Islet of Langerhans (tissue), 1 donor: ENCODE measurements around the gene TUBGCP6.
"Not testable (repeated sequence)": the region's sequence is repeated elsewhere in the genome, so short reads cannot be mapped to it uniquely, and the experiment has no call there.

ENCODE experiments used
- FAIRE-seq: peaks from one replicate; lab custom pipeline; 2011; peaks lifted over from hg19 to GRCh38; lab: Jason Lieb, UNC

The TUBGCP6 gene

DNA sequence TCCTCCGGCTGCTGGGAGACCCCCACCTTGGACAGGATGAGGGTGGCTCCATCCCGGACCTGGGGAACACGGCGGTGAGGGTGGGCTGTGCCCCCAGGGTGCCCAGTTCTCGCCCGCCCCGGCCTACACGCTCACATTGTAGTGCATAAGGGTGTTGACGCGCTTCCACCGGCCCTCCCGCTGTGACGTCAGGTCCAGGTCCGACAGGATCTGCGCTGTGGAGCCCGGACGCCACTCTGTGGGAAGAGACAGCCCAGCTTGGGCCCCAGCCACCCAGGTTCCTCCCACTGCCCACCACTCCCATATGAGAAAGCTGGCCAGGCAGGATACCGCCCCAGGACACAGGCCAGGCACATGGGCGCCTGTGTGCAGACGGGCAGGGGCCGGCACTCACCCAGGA, 33.6 kb upstream of the TUBGCP6 start:
- FAIRE-seq, result no peak

DNA sequence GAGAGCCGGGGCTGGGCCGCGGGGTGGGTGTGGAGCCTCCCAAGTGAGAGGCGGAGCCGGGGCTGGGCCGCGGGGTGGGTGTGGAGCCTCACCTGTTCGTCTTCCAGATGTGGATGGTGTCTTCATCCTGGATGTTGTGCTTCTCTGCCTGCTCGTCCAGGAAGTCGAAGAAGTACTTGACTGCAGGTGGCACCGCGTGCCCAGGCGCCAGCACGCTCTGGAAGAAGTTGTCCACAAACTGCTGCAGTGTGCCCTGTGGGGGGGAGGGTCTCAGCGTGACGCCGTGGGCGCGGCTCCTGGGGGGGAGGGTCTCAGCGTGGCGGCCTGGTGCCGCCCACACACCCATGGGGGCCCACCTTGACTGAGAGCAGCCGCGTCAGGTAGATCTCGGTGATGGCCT, 32.9 kb upstream of the TUBGCP6 start:
- FAIRE-seq, result no peak

DNA sequence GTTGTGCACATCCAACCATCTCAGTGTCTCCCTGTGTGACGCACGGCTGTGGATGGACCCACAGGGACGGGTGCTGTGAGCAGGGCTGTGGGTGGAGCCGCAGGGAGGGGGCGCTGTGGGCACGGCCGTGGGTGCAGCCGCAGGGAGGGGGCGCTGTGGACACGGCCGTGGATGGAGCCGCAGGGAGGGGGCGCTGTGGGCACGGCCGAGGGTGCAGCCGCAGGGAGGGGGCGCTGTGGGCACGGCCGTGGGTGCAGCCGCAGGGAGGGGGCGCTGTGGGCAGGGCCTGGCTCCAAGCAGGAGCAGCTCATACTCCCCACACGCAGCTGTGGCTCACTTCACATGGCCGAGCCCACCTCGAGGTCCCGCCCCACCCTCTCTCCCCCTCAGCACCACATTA, 31.3 kb upstream of the TUBGCP6 start:
- FAIRE-seq, result no peak

DNA sequence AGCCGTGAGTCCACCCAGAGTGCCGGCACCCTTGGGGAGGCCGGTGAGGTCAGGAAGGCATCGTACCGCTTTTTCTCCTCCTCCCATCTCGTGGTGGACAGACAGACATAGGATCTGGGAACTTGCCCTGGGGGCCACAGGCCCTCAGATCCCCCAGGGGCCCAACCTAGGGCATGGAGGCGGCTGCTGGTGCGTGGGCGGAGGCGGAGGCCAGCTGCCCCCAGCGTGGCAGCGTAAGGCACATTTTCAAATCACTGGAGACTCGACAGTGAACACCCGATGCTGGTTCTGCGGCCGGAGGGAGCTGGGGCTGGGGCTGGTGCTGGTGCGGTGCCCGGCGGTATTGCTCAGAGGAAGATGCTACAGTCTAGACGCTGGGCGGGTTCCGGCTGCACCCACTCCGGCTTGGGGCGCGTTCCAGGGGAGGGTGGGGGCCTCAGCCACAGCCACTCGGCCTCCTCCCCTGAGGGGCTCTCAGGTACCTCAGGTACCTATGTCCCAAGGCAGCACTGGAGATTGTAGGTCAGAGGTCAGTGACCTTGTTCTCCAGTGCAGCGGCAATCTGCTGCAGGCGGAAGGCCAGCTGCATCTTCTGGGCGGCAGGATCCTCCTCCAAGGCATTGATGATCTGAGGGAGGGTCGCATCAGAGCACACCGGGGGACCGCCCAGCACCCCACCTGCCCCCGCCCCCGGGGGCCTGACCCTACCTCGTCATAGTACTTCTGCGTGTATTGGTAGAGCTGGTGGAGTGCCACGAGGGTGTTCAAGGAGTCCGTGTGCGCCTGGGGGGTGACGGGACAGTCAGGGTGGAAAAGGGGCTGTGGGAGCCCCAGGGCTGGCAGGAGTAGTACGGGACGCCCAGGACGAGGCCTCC, 30.6 kb upstream of the TUBGCP6 start:
- FAIRE-seq, result no peak

DNA sequence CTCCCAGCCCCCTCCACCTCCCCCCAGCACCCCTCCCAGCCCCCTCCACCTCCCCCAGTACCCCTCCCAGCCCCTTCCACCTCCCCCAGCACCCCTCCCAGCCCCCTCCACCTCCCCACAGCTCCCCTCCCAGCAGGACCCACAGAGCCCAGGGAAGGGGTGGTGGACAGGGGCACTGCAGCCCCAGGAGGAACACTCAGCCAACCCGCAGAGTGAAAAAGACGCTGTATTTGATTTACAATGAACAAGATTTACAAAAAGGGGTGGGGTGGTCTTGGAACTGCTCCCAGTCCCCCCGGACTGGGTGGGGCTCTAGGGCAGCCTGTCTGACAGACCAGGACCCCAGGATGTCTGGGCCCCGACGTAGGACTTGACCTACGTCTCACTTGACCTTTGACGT, 29.9 kb upstream of the TUBGCP6 start:
- no peak for FAIRE-seq

DNA sequence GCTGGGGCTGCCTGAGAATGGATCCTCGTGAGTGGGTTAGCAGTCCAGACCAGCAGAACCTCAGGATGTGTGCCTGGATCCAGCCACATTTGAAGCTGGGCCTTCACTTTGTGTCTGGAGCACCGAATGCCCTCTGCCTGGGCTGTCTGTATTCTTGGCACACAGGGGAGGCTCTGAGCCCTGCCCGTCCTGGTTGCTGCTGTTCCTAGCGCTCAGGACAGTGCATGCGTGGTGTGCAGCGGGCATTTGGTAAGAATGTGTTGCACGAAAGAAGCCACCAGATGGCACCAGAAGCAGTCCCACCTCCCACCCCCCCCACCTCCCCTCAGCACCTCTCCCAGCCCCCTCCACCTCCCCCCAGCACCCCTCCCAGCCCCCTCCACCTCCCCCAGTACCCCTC, 29.5 kb upstream of the TUBGCP6 start:
- FAIRE-seq, result no peak

DNA sequence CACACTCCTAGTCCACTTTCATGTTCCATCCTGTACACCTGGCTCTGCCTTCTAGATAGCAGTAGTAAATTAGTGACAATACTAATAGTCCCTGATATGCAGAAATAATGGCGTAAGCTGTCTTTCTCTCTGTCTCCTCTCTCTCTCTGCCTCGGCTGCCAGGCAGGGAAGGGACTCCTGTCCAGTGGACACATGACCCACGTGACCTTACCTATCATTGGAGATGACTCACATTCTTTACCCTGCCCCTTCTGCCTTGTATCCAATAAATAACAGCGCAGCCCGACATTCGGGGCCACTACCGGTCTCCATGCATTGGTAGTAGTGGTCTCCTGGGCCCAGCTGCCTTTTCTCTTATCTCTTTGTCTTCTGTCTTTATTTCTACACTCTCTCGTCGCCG, 29.0 kb upstream of the TUBGCP6 start:
- not testable (repeated sequence) for FAIRE-seq

DNA sequence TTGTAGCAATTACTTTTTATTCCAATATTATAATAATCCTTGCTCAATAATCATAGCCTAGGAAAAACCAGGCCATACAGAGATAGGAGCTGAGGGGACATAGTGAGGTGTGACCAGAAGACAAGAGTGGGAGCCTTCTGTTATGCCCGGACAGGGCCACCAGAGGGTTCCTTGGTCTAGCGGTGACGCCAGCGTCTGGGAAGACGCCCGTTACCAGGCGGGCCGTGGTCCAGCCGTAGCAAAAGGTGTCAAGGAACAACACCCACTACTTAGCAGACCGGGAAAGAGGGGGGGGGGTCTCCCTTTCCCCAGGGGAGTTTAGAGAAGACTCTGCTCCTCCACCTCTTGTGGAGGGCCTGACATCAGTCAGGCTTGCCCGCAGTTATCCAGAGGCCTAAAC, 28.5 kb upstream of the TUBGCP6 start:
- not testable (repeated sequence) for FAIRE-seq

DNA sequence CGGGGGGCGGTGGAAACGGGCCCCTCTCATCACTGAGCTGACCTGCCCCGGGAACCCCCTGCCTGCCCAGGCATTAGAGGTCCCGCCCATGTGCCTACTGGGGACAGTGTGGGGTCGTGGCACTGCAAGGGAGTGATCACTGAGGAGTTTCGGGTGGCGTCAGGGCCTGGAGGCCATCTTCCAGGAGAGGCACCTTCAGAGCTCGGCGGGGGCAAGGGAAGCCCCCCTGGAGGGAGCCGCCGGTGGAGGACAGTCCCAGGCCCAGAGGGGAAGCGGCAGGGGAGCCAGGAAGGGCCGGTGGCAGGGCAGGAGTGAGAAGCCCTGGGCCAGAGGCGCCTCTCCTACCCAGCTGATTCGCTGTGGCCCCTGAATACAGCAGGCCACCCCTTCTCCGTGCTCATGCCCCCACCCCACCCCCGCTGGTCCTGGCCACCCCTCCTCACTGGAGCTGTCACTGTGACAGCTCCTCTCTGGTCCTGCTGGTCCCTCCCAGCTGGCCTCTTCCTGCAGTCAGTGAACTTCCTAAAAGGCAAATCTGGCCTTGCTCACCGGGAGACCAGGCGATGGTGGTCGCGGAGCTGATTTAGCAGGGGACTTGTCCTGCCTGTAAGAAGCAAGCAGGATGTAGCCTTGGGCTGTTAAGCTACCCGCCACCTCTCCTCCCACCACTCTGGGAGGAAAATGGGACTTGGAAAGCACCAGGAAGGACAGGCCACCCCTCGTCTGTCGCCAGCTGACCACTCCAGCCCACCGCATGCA, 27.4 kb upstream of the TUBGCP6 start:
- FAIRE-seq, result no peak

DNA sequence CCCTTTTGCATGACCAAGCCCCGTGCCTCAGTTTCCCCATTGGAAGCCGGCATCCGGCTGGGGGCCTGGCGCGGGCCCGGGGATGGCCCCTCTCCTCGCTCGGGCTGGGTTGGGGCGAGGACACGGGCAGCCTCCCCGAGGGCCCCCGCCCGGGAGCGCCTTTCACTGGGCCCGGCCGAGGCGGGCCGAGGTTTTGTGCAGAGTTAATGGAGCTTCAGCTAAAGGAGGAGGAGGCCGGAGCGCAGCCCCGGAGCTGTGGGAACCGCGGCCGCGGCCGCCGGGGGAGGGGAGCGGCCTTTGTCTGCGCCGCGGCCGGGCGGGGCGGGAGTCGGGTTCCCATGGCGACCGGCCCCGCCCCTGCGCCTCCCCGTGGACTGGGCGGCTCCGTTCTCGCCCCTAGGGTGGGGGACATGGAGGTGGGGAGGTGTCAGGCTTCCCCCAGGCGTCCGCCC, 26.7 kb upstream of the TUBGCP6 start:
- no peak for FAIRE-seq

DNA sequence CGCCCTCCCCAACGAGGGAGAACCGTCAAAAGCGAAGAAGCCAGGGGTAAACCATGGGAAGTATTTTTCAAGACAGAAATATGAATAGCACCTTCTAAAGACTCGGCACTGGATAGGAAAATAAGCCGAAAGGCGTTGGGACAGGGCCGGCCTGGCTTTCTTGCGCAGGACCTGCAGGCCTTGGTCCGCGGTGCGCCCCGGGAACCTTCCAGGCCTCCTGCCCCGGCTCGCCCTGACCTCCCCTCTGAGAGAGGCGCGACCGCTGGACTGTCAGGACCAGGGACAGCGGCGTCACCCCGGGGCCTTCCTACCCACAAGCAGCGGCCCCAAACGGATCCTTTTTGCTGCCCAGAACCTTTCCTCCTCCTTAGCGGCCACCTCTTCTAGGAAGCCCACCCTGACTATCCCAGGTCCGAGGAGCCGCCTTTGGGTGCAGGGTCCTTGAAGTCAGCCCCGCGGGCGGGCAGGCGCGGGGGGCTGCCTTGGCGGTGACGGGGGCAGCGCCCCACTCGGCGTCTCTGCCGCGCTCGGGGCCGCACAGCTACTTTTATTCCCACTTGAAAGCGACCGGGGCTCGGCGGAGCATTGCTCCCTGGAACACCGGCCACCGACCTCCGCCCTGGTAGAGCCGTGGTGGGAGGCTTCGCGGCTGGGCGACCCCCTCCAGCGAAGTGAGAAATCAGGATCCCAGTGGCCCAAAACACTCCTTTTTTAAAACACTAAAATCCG, 26.0 kb upstream of the TUBGCP6 start:
- FAIRE-seq, result no peak

DNA sequence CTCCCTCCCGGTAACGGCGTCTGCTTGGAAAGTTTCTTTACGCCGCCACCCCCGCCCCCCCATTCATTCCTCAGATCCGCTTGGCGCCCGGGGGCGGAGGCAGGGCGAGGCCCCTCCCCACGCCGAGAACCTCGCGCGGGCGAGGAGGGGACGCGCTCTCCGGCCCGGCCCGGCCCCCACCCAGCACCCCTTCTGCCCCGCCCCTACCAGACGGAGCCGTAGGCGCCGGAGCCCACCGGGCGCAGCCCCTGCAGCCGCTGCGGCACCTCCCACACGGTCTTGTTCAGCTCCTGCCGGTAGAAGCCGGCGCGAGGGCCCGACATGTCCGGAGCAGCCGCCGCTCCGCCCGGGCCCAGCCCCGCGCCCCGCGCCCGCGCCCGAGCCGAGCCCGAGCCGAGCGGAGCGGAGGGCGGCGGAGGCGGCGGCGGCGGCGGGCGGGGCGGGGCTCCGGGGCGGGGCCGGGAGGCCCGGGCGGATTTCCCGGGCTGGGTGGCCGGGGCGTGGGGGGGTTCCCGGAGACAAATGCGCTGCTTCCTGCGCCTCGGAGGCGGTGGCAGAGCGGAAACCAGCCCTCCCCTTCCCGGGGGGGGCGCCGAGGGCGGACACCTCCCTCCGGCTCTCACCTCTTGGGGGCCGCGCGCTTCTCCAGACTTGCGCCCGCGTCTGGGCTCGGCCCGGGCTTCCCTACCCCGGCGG, 25.3 kb upstream of the TUBGCP6 start, which contains the start of gene MAPK11:
Gene MAPK11, minus strand, starts transcription at position 411 of the 696 bp plus-strand sequence. Its CDS starts 88 bp downstream, at position 323.
- no peak for FAIRE-seq

DNA sequence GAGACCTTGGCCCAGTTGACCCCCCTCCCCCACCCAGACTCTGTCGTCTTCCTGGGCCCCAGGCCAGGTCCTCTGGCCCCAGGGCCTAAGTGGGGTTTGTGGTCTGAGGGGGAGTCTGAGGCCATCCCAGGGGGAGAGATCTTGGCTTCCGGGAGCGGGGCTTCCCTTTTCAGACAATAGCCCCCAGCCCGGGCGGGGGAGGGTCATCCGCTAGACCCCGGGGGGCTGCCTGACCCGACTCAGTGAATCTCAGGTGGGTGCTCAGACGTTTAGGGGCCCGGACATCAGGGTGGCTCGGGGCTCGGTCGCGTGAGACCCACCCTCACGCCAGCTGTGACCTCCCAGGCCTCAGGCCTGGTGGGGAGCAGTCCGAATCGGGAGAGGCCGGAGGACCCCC, 24.7 kb upstream of the TUBGCP6 start:
- FAIRE-seq, result no peak

DNA sequence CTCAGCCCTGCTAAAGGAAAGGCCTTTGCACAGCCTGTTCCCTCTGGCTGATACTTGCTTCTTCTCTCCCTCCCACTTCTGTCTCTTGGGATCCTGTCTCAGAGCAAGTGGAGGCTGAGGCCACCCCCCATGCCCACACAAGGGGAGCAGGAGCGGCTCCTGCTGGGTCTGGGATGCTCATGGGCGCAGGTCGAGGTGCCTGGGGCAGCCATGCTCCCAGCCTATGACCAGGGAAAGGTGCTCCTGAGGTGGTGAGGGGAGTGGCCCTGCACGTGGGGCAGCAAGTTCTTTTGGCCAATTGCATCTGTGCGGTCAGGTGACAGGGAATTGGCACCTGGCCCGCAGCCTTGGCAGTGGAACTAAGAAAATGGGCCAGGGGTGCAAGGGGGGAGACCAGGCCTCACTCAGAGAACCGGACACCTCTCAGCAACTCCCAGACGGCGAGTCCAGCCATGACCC, 23.9 kb upstream of the TUBGCP6 start:
- no peak for FAIRE-seq

DNA sequence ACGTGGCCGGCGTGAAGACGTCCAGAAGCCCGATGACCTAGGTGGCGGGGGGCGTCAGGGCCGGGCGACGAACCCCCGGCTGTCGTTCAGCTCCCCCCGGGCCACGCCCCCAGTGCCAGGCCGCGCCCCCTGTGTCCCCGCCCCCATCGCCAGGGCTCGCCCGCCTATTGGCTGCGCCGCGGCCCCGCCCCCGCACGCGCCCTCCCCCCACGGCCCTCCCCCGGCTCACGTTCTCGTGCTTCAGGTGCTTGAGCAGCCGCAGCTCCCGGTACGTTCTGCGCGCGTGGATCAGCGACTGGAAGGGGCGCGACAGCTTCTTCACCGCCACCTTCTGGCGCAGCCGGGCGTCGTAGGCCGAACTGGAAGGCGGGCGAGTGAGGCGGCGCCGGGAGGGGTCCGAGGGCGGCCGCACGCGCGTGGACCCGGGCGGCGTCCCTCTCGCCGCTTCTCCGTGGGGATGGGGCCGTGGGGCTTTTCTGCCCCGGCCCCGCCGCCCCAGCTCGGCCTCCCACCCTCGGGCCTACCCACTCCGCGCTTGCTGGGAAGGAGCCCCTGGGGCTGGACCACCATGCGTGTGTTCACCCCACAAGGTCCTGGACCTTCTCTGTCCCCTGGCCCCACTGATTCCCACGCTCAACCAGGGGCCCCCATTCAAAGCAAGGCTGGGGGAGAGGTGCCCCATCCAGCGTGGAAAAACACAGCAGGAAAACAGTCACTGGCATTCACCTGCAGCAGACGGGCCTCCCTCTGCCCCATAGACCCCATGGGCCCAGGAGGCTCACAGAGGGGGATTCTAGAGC, 23.0 kb upstream of the TUBGCP6 start:
- FAIRE-seq, result no peak

DNA sequence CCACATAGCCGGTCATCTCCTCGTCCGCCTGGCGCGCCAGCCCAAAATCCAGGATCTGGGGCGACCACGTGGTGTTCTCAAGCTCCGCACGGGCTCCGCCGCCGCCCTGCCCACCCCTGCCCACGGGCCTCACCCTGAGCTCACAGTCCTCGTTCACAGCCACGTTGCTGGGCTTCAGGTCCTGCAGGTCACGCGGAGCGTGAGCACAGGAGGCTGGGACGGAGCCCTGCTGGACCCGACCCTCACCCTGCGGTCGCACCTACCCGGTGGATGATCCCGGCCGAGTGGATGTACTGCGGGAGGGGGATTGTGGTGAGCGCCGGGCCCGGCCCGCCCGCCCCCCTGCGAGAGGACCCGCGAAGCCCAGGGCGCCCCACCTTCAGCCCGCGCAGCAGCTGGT, 22.2 kb upstream of the TUBGCP6 start:
- no peak for FAIRE-seq

DNA sequence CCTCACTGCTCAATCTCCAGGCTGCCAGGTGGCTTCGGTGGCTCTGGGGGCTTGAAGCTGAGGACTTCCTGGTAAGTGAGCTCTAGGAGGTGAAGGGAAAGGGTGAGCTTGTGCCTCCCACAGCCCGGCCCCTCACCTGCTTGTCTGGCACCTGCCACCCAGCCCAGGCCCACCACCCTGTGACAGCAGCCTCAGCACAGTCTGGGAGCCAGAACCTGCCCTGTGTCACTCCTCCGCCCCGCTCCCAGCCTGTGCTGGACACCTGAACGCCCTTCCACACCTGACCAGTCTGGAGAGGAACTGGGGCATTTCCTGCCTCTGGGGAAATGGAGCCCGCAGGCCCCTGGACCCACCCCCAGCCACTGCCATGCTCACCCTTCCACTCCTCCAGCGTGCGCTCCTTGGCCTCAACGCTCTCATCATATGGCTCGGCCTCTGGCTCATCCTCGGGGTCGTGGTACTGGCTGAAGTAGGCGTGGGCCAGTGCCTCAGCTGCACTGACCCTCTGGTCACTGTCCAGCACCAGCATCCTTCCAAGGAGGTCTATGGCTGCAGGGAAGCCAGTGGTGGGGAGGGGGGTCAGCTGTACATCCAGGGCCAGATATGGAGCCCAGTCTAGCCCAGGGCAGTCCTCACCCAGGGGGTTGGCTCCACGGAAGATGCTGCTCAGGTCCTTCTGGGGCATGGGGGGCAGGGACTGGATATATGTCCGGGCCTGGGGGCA, 20.3 kb upstream of the TUBGCP6 start:
- no peak for FAIRE-seq

DNA sequence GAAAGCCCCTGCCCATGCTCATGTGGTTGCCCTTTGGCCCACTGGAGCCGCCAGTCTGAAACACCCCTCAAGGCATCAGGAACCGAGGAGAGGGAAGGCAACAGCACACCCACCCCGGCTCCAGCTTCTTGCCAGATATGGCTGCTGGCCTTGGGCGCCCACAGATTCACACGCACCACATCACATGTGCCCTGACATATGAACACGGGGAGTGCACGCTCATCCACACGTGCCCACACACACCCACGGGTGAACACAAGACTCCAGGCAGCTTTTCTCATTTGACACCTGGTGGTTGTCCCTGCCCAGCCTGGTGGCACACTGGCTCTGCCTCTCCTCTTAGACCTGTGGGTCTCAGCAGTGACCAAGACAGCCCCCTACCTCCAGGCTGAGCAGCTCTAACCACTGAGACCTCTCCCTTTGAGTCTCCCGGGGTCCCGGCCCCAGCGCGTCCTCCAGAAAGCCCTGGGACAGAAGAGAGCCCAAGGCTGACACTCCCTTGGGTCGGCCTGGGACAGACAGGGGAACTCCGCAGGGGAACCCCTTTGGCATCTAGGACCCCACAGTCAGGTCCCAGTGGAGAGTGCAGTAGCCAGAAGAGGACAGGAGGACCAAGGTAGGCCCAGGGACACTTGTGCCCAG, 19.4 kb upstream of the TUBGCP6 start:
- FAIRE-seq, result no peak

DNA sequence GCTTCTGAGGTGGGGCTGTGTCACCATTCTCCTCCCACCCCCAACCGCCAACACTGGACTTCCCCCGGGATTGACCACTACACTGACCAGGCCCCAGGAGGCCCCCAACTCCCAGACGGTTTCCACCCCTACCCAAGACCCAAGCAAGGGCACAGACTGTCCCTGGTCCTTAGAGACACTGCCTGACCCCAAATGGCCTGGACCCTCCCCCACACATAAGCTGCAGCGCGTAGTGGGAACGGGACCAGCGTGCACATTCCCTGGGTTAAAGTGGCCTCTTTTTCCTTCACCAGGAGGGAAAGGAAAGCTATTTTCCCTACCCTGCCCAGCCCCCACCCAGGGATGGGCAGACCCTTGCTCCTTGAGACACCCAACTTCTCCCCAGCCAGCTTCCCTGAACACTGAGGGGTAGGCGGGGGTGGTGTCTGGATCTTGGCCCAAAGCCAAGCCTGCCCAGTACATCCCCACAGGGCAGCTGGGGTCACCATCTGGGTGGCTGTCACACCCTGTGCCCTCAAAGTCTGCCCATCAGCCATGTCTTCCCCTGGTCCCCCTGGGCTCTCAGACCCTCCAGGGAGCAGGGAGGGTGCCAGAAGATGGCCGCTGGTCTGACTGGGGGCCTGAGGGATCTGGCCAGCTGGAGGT, 18.3 kb upstream of the TUBGCP6 start:
- FAIRE-seq, result no peak
